Body of pancreas (tissue), 4 donors: ENCODE results near the gene DHX29.

ENCODE experiments used
- CTCF ChIP-seq, 7 experiments: fragments of 450-650 bp in 4 of 7; fragments of 200-600 bp in 3 of 7; sonication (generic) in 3 of 7; IDR thresholded peaks; one replicate each; pipeline ENCODE4 v1.5.1; 2016 to 2019; ENCODE audit warnings: antibody characterized with exemption in 7 of 7
- POLR2A ChIP-seq, 3 donors: fragments of 450-650 bp; IDR thresholded peaks; one replicate each; pipeline ENCODE4 v1.6.1; 2016; ENCODE audit warnings: antibody characterized with exemption in 3 of 3, mild to moderate bottlenecking in 2 of 3

- TF ChIP-seq POLR2A (IDR thresholded peaks at IDR 0.05) (no peak), CTCF (IDR thresholded peaks at IDR 0.05) (no peak)
These were observed 26.3 kb upstream of the DHX29 start for GRCh38 chr5:55333811-55334210.
